ENCODE measurements around the gene KCND2.

DNA sequence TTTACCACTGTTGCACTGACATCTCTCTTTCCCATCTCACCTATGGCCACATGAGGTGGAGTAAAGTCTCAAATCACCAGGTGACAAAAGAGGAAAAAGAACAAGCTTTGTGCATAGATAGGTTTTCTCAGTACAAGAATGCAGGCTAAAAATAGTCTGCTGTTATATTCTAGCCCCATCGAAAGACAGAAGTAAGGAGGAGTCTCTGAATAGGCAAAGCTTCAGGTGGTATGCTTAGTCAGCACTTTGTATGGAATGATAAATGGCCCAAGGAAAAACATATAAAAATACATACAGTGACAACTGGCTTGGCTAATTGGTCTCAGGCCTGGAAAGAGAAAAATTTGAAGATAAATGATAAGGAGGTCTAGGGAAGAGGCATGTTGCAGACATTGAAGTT, 39.6 kb upstream of the KCND2 start:
- TF ChIP-seq EP300 (IDR thresholded peaks at IDR 0.05; ENCODE audit: borderline replicate concordance) (no peak), FOXM1 (IDR thresholded peaks at IDR 0.05; ENCODE audit: borderline replicate concordance, low read depth) (no peak), ZBTB7A (IDR thresholded peaks at IDR 0.05; ENCODE audit: low read depth) (no peak), YY1 (IDR thresholded peaks at IDR 0.05; ENCODE audit: low read depth) (no peak), RAD21 (IDR thresholded peaks at IDR 0.05; ENCODE audit: low read depth) (no peak), CREB1 (IDR thresholded peaks at IDR 0.05; ENCODE audit: low read depth) (no peak), NFIC (IDR thresholded peaks at IDR 0.05) (no peak), CEBPB (IDR thresholded peaks at IDR 0.05) (no peak), TAF1 (IDR thresholded peaks at IDR 0.05; ENCODE audit: low read depth) (no peak), TCF12 (IDR thresholded peaks at IDR 0.05; ENCODE audit: low read depth) (no peak), TEAD4 (IDR thresholded peaks at IDR 0.05) (no peak)
- TF ChIP-seq, protein P1, sequence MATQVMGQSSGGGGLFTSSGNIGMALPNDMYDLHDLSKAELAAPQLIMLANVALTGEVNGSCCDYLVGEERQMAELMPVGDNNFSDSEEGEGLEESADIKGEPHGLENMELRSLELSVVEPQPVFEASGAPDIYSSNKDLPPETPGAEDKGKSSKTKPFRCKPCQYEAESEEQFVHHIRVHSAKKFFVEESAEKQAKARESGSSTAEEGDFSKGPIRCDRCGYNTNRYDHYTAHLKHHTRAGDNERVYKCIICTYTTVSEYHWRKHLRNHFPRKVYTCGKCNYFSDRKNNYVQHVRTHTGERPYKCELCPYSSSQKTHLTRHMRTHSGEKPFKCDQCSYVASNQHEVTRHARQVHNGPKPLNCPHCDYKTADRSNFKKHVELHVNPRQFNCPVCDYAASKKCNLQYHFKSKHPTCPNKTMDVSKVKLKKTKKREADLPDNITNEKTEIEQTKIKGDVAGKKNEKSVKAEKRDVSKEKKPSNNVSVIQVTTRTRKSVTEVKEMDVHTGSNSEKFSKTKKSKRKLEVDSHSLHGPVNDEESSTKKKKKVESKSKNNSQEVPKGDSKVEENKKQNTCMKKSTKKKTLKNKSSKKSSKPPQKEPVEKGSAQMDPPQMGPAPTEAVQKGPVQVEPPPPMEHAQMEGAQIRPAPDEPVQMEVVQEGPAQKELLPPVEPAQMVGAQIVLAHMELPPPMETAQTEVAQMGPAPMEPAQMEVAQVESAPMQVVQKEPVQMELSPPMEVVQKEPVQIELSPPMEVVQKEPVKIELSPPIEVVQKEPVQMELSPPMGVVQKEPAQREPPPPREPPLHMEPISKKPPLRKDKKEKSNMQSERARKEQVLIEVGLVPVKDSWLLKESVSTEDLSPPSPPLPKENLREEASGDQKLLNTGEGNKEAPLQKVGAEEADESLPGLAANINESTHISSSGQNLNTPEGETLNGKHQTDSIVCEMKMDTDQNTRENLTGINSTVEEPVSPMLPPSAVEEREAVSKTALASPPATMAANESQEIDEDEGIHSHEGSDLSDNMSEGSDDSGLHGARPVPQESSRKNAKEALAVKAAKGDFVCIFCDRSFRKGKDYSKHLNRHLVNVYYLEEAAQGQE (IDR thresholded peaks at IDR 0.05; ENCODE audit: low read depth): no peak
- TF ChIP-seq, protein P2, sequence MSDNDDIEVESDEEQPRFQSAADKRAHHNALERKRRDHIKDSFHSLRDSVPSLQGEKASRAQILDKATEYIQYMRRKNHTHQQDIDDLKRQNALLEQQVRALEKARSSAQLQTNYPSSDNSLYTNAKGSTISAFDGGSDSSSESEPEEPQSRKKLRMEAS (IDR thresholded peaks at IDR 0.05): no peak
- TF ChIP-seq, protein P3, sequence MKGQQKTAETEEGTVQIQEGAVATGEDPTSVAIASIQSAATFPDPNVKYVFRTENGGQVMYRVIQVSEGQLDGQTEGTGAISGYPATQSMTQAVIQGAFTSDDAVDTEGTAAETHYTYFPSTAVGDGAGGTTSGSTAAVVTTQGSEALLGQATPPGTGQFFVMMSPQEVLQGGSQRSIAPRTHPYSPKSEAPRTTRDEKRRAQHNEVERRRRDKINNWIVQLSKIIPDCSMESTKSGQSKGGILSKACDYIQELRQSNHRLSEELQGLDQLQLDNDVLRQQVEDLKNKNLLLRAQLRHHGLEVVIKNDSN (IDR thresholded peaks at IDR 0.05): no peak
